A549 (cell line): ENCODE results near the gene SYCE1. TPM values are rescaled to one million over a fixed set of nuclear protein-coding genes. Genes with fewer than 3 reads are reported as not detected.

ENCODE experiments used
- ATAC-seq, 2 experiments: fragments of 200-7000 bp in 1 of 2; fragments of >200 bp in 1 of 2; cut with Nextera tagmentation in 1 of 2; cut with Tn5 transposase in 1 of 2; 3 replicates each; pipeline versions ENCODE4 v1.8.0 to v1.9.1; 2018 to 2020; ENCODE audit warnings: mild to moderate bottlenecking in 1 of 2, moderate library complexity in 1 of 2
- CTCF ChIA-PET: fragments of 300-600 bp; sonication (Branson Sonifier 250); formaldehyde crosslinking; extraction: SDS; loops from one replicate; lab custom pipeline; 2021; ENCODE audit warnings: antibody characterized with exemption, inconsistent platforms; lab: Yijun Ruan, JAX
- POLR2A ChIA-PET: fragments of 350-600 bp; formaldehyde crosslinking; extraction: SDS; loops from one replicate; lab custom pipeline; 2021; ENCODE audit warnings: antibody characterized with exemption, inconsistent platforms; lab: Yijun Ruan, JAX
- DNase-seq, 2 experiments: peaks; one replicate each; pipeline versions ENCODE4 v3.0.0 to v3.0.0-alpha.2; 2011 to 2016; ENCODE audit warnings: low read depth in 1 of 2, low spot score in 1 of 2
- FAIRE-seq: peaks from 2 replicates; lab custom pipeline; 2011; peaks lifted over from hg19 to GRCh38; lab: Jason Lieb, UNC
- H3K27ac ChIP-seq, 2 experiments: fragments of >200 bp; sonication (Bioruptor Twin); formaldehyde crosslinking; 3 replicates each; pipeline ENCODE4 v1.5.1; 2016 to 2017
- H3K4me1 ChIP-seq: fragments of >200 bp; sonication (Bioruptor Twin); formaldehyde crosslinking; 3 replicates; pipeline ENCODE4 v1.6.1; 2016
- H3K4me2 ChIP-seq: fragments of >200 bp; sonication (Bioruptor Twin); formaldehyde crosslinking; 3 replicates; pipeline ENCODE4 v1.6.1; 2016
- H3K4me3 ChIP-seq: fragments of >200 bp; sonication (Bioruptor Twin); formaldehyde crosslinking; 3 replicates; pipeline ENCODE4 v1.5.1; 2016
- H3K9me3 ChIP-seq: fragments of >200 bp; sonication (Bioruptor Twin); formaldehyde crosslinking; 3 replicates; pipeline ENCODE4 v1.6.1; 2016
- BCL3 ChIP-seq: fragments of >200 bp; sonication (Bioruptor Twin); formaldehyde crosslinking; IDR thresholded peaks from 3 replicates; pipeline ENCODE4 v1.6.1; 2016
- CBX2 ChIP-seq: fragments of 200-600 bp; sonication (generic); IDR thresholded peaks from 2 replicates; pipeline ENCODE4 v1.6.1; 2016; ENCODE audit warnings: low read depth, mild to moderate bottlenecking, borderline replicate concordance
- CTCF ChIP-seq: fragments of >200 bp; sonication (Bioruptor Twin); formaldehyde crosslinking; IDR thresholded peaks from 3 replicates; pipeline ENCODE4 v1.5.1; 2016
- E2F6 ChIP-seq: IDR thresholded peaks from 2 replicates; pipeline ENCODE4 v1.6.1; 2012; ENCODE audit warnings: low read depth, borderline replicate concordance
- ELK1 ChIP-seq: fragments of 150-350 bp; IDR thresholded peaks from 2 replicates; pipeline ENCODE4 v1.6.1; 2014; ENCODE audit warnings: low read depth, mild to moderate bottlenecking, low read length
- ESRRA ChIP-seq: fragments of 150-350 bp; IDR thresholded peaks from 2 replicates; pipeline ENCODE4 v1.6.1; 2014; ENCODE audit warnings: mild to moderate bottlenecking, low read length, borderline replicate concordance
- FOXS1 ChIP-seq: fragments of 250-450 bp; sonication (Bioruptor Pico); IDR thresholded peaks from 2 replicates; pipeline ENCODE4 v1.5.0; 2020; ENCODE audit warnings: mild to moderate bottlenecking, moderate library complexity
- HMGXB4 ChIP-seq: fragments of 250-450 bp; sonication (Bioruptor Pico); IDR thresholded peaks from 2 replicates; pipeline ENCODE4 v1.5.0; 2021; ENCODE audit warnings: mild to moderate bottlenecking, moderate library complexity, borderline replicate concordance
- HOXA7 ChIP-seq: fragments of 250-450 bp; sonication (Bioruptor Pico); IDR thresholded peaks from 2 replicates; pipeline ENCODE4 v1.5.0; 2020; ENCODE audit warnings: mild to moderate bottlenecking, moderate library complexity
- HOXB5 ChIP-seq: fragments of 250-450 bp; sonication (Bioruptor Pico); IDR thresholded peaks from 2 replicates; pipeline ENCODE4 v1.5.0; 2020; ENCODE audit warnings: mild to moderate bottlenecking, moderate library complexity
- JUN ChIP-seq, 2 experiments: fragments of >200 bp; sonication (Bioruptor Twin); formaldehyde crosslinking; IDR thresholded peaks; 2 replicates in 1 of 2; 3 replicates in 1 of 2; pipeline ENCODE4 v1.6.1; 2016 to 2017
- KDM5A ChIP-seq: fragments of 200-600 bp; sonication (generic); IDR thresholded peaks from 2 replicates; pipeline ENCODE4 v1.6.1; 2016; ENCODE audit warnings: antibody characterized with exemption, mild to moderate bottlenecking
- MAZ ChIP-seq: fragments of 150-350 bp; IDR thresholded peaks from 2 replicates; pipeline ENCODE4 v1.6.1; 2014; ENCODE audit warnings: antibody characterized with exemption, low read depth, low read length, borderline replicate concordance
- MYC ChIP-seq: IDR thresholded peaks from 2 replicates; pipeline ENCODE4 v1.6.1; 2012; ENCODE audit warnings: mild to moderate bottlenecking, inconsistent platforms, low read length, improper control_type of control experiment, borderline replicate concordance
- RAD21 ChIP-seq, 2 experiments: fragments of >200 bp in 1 of 2; sonication (Bioruptor Twin) in 1 of 2; formaldehyde crosslinking in 1 of 2; IDR thresholded peaks in 1 of 2; conservative IDR thresholded peaks in 1 of 2; 2 replicates in 1 of 2; 3 replicates in 1 of 2; pipeline ENCODE4 v1.6.1; 2012 to 2018; ENCODE audit warnings: inconsistent platforms in 1 of 2
- RARB ChIP-seq: fragments of 250-450 bp; sonication (Bioruptor Pico); IDR thresholded peaks from 2 replicates; pipeline ENCODE4 v1.8.0; 2021; ENCODE audit warnings: mild to moderate bottlenecking, moderate library complexity
- SMC3 ChIP-seq: fragments of >200 bp; sonication (Bioruptor Twin); formaldehyde crosslinking; IDR thresholded peaks from 3 replicates; pipeline ENCODE4 v1.6.1; 2018; ENCODE audit warnings: inconsistent platforms
- ZNF302 ChIP-seq: fragments of 250-450 bp; sonication (Bioruptor Pico); IDR thresholded peaks from 2 replicates; pipeline ENCODE4 v1.9.0; 2021; ENCODE audit warnings: inconsistent platforms, mild to moderate bottlenecking, moderate library complexity
- WGBS: methylation state at CpG from one replicate; pipeline ENCODE4 v1.1.6; 2017; ENCODE audit errors: missing lambda C conversion rate; 5-methylcytosine and 5-hydroxymethylcytosine counted together
- polyA plus RNA-seq, 4 experiments: library from polyadenylated mRNA; depleted of rRNA in 3 of 4; stranded (reverse); fragments of >200 nt; fragmentation: RNase III in 1 of 4; extraction: RNeasy Plus Mini Kit Qiagen cat#74134 plus additional on column Dnase treatment in 1 of 4; gene quantifications; 2 replicates in 3 of 4; 3 replicates in 1 of 4; pipeline ENCODE4 v1.2.3, GENCODE V29; 2011 to 2017
- TF ChIP-seq, protein P1 (sequence below): fragments of 200-600 bp; sonication (generic); IDR thresholded peaks from 2 replicates; pipeline ENCODE4 v1.6.1; 2016; ENCODE audit warnings: antibody characterized with exemption, mild to moderate bottlenecking, moderate library complexity
- TF ChIP-seq, protein P2 (sequence below): fragments of 450-650 bp; IDR thresholded peaks from 2 replicates; pipeline ENCODE4 v1.6.1; 2014; ENCODE audit warnings: antibody characterized with exemption

The SYCE1 gene
- polyA plus RNA-seq, 2 of the 4 experiments (the other 2 are of a cell fraction): not detected

DNA sequence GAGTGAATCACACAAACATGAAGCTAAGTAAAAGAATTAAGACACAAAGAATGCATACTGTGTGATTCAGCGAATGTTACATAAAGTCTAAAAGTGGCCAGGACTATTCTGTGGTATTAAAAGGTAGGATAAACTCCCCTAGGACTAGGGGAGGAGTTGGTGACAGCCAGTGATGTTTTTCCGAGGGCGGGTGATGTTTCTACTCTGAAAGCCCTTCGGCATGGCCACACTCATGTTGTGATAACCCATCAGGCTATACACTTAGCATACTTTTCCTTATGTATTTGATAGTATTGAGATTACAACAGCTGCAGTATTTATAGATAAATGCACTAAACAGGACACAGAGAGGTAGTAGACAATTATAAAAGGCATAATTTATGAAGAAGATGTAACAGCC, 54.0 kb downstream of the SYCE1 start:
- H3K4me1 ChIP-seq: no peaks in the 10 kb centered on the region
- CTCF ChIA-PET: no interaction called here
- H3K4me3 ChIP-seq: no peak overlapping the region
- POLR2A ChIA-PET: no interaction called here
- ATAC-seq (no peak), DNase-seq (no peak), FAIRE-seq (no peak)
- H3K4me2 ChIP-seq: no peak overlapping the region
- no peak overlapping the region for H3K27ac ChIP-seq
- WGBS: 4% methylated on average over 4 of the region's 4 CpGs
- no peak for TF ChIP-seq MYC
- no peak for TF ChIP-seq SMC3
- TF ChIP-seq, protein P1, sequence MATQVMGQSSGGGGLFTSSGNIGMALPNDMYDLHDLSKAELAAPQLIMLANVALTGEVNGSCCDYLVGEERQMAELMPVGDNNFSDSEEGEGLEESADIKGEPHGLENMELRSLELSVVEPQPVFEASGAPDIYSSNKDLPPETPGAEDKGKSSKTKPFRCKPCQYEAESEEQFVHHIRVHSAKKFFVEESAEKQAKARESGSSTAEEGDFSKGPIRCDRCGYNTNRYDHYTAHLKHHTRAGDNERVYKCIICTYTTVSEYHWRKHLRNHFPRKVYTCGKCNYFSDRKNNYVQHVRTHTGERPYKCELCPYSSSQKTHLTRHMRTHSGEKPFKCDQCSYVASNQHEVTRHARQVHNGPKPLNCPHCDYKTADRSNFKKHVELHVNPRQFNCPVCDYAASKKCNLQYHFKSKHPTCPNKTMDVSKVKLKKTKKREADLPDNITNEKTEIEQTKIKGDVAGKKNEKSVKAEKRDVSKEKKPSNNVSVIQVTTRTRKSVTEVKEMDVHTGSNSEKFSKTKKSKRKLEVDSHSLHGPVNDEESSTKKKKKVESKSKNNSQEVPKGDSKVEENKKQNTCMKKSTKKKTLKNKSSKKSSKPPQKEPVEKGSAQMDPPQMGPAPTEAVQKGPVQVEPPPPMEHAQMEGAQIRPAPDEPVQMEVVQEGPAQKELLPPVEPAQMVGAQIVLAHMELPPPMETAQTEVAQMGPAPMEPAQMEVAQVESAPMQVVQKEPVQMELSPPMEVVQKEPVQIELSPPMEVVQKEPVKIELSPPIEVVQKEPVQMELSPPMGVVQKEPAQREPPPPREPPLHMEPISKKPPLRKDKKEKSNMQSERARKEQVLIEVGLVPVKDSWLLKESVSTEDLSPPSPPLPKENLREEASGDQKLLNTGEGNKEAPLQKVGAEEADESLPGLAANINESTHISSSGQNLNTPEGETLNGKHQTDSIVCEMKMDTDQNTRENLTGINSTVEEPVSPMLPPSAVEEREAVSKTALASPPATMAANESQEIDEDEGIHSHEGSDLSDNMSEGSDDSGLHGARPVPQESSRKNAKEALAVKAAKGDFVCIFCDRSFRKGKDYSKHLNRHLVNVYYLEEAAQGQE: no peak
- TF ChIP-seq HOXB5 (CRISPR knock-in tag): no peak
- no peak for TF ChIP-seq CTCF
- no peak for TF ChIP-seq FOXS1 (CRISPR knock-in tag)
- no peak for TF ChIP-seq HOXA7 (CRISPR knock-in tag)
- H3K9me3 ChIP-seq: peaks cover 6% of the 10 kb centered on the region; the same call in 1 of the 3 replicates

DNA sequence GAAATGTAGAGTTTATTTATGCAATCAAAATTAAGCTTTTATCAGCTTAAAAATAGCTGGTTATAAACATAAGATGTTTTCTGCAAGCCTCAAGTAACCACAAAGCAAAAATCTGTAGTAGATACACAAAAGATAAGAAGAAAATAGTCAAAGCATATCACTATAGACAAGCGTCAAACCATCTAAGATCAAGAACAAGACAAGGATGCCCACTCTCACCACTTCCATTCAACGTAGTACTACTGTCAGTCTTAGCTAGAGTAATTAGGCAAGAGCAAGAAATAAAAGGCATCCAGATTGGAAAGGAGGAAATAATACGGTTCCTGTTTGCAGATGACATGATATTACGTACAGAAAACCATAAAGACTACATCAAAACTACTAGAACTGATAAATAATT, 55.7 kb downstream of the SYCE1 start:
- ChIA-PET CTCF (interaction anchor here (0.9 to 2.4 kb wide), 3 partner anchors 9 to 180 kb away, joined by 3 to 14 read pairs (median 6); no protein-coding TSS in a partner anchor), POLR2A (no interaction called here)
- DNase-seq (no peak), ATAC-seq (no peak), FAIRE-seq (peak; percentile 67)
- Histone ChIP-seq H3K27ac (no peak overlapping the region), H3K4me3 (no peak overlapping the region), H3K9me3 (peaks cover 6% of the 10 kb centered on the region; the same call in 1 of the 3 replicates), H3K4me1 (no peaks in the 10 kb centered on the region), H3K4me2 (no peak overlapping the region)
- no peak for TF ChIP-seq HMGXB4
- TF ChIP-seq BCL3: no peak
- no peak for TF ChIP-seq ELK1
- no peak for TF ChIP-seq RARB (CRISPR knock-in tag)
- TF ChIP-seq CBX2: no peak
- TF ChIP-seq KDM5A: no peak
- TF ChIP-seq ESRRA: no peak
- TF ChIP-seq MAZ: no peak
- TF ChIP-seq, protein P2, sequence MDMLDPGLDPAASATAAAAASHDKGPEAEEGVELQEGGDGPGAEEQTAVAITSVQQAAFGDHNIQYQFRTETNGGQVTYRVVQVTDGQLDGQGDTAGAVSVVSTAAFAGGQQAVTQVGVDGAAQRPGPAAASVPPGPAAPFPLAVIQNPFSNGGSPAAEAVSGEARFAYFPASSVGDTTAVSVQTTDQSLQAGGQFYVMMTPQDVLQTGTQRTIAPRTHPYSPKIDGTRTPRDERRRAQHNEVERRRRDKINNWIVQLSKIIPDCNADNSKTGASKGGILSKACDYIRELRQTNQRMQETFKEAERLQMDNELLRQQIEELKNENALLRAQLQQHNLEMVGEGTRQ: no peak
- TF ChIP-seq E2F6: no peak
- no peak for TF ChIP-seq RAD21 (conservative IDR thresholded peaks at IDR 0.05 in 1 of 2, IDR thresholded peaks at IDR 0.05 in 1 of 2)
- TF ChIP-seq JUN (IDR thresholded peaks at IDR 0.05): no peak
- no peak for TF ChIP-seq ZNF302 (CRISPR knock-in tag)
- WGBS: 16% methylated on average over 4 of the region's 4 CpGs
